HG03060 (cell line): ENCODE data around the gene TAF5.
"Not testable (repeated sequence)": the region's sequence is repeated elsewhere in the genome, so short reads cannot be mapped to it uniquely, and the experiment has no call there.

Source experiments
- ATAC-seq: cut with Tn5 transposase; IDR thresholded peaks from one replicate; pipeline ENCODE4 v1.9.1; 2021; ENCODE audit warnings: low read depth, moderate number of reproducible peaks; ENCODE audit not compliant: unreplicated experiment

TAF5 gene

GRCh38 chr10:103397191-103397825 is 29.5 kb downstream of the TAF5 start:
- no peak for ATAC-seq

- ATAC-seq: no peak
These were observed 45.8 kb downstream of the TAF5 start for GRCh38 chr10:103413564-103413963.

GRCh38 chr10:103415581-103415980 is 47.8 kb downstream of the TAF5 start:
- ATAC-seq: no peak

DNA sequence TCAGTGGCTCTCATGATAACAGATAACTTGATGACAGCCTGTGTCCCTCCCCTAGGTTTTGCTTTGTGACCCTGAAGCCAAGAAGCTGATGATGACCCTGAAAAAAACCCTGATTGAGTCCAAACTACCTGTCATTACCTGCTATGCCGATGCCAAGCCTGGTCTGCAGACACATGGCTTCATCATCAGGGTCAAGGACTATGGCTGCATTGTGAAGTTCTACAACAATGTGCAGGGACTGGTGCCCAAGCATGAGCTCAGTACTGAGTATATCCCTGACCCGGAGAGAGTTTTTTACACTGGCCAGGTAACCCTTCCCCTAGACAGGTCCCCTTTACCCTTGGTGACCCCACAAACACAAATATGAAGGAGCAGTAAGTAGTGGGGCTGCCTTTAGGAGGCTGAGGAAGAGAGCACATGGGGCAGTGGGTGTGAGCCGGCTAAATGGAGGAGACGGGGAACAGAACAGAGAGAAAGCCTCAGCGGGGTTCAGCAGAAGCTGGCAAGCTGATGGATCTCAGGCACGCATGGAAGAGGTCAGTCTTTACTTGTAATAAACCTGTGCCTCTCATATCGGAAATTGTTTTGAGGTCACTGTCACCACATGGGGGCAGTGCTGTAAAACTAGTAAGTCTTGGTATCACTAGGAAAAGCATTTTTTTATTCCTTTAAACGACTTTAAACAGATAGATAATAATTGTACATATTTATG is 48.8 kb downstream of the TAF5 start:
- ATAC-seq: no peak

DNA sequence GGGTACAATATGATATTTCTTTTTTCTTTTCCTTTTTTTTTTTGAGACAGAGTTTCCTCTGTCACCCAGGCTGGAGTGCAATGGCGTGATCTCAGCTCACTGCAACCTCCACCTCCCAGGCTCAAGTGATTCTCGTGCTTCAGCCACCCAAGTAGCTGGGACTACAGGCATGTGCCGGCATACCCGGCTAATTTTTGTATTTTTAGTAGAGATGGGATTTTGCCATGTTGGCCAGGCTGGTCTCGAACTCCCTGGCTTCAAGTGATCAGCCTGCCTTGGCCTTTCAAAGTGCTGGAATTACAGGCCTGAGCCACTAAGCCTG is 49.3 kb downstream of the TAF5 start:
- not testable (repeated sequence) for ATAC-seq

GRCh38 chr10:103417601-103418000 is 49.8 kb downstream of the TAF5 start:
- ATAC-seq: no peak

DNA sequence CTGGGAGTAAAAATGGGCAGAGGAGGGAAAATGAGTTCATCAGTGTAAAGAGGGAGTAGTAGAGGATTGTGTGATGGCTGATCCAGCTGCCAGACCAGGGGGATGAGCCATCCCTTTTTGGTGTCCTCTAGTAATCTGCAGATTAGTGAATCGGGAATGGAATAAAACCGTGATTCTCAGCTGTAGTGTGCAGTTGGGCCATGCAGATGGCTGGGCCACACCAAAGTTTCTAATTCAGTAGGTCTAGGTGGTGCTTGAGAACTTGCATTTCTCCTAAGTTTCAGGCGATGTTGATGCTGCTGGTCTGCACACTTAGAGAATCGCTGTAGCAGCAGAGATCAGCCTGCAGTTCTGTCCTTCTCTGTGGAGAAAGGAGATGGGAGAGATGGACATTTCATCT is 51.3 kb downstream of the TAF5 start:
- ATAC-seq: no peak

DNA sequence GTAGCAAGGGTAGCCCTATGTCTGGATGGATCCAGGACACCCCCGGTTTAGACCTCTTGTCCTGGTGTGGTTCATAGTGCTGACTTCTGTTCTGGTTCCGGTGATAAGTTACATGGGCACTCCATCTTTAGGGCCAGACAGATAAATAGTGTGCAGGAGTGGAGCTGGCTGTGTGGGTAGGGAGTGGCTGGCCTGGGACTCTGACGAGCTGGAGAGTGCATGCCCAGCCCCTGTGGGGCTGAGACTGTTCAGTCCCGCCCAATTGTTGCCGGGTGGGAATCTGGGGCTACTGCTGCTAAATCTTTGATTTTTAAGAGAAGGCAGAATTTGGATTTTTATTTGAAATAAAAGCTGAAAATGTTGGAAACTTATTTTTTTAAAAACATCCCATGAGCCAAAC is 56.0 kb downstream of the TAF5 start:
- no peak for ATAC-seq

GRCh38 chr10:103427866-103428265 is 60.1 kb downstream of the TAF5 start:
- ATAC-seq: no peak

GRCh38 chr10:103428989-103429643 is 61.3 kb downstream of the TAF5 start:
- ATAC-seq: no peak

DNA sequence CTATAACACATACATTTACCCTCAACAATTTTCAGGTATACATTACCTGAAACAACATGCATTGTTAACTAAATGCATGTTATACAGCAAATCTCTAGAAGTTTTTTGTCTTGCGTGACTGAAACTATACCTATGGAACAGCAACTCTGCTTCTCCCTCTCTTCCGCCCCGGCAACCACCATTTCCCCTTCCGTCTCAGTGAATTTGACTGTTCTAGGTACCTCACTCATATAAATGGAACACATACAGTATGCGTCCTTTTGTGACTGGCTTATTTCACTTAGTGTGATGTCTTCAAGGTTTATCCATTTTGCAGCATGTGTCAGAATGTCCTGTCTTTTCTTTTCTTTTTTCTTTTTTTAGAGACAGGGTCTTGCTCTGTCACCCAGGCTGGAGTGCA is 61.9 kb downstream of the TAF5 start:
- ATAC-seq: no peak

- ATAC-seq: no peak
These were observed 64.1 kb downstream of the TAF5 start for GRCh38 chr10:103431902-103432301.

GRCh38 chr10:103433858-103434257 is 66.1 kb downstream of the TAF5 start:
- no peak for ATAC-seq
